KOPT-K1 (cell line): Measurements from ENCODE around the gene CABP4.
A peak's percentile ranks its signal among the peaks of the same experiment; 100 is the strongest.
"Not testable (repeated sequence)": the region's sequence is repeated elsewhere in the genome, so short reads cannot be mapped to it uniquely, and the experiment has no call there.

Experiments
- H3K27ac ChIP-seq: fragments of 200-600 bp; sonication (generic); 2 replicates; pipeline ENCODE4 v1.5.1; 2016; ENCODE audit warnings: antibody characterized with exemption, mild to moderate bottlenecking, low read depth, low read length; ENCODE audit not compliant: poor library complexity, severe bottlenecking
- H3K36me3 ChIP-seq: fragments of 200-600 bp; sonication (generic); 2 replicates; pipeline ENCODE4 v1.5.1; 2017; ENCODE audit warnings: antibody characterized with exemption, mild to moderate bottlenecking, low read length, moderate library complexity; ENCODE audit not compliant: insufficient read depth
- H3K9me3 ChIP-seq: fragments of 200-600 bp; sonication (generic); 2 replicates; pipeline ENCODE4 v1.5.1; 2017; ENCODE audit warnings: antibody characterized with exemption, low read length, mild to moderate bottlenecking; ENCODE audit not compliant: insufficient read depth, poor library complexity, severe bottlenecking

CABP4 gene

GRCh38 chr11:67415501-67416304 lies 39.5 kb upstream of the CABP4 start, which contains the start of gene CARNS1:
Gene CARNS1, plus strand, starts transcription at chr11:67415678. Its CDS starts 522 bp downstream, at chr11:67416200.
- 0 out of 2 replicates have a peak, but pooled peaks cover under 1% of the 10 kb centered on the region for H3K36me3 ChIP-seq
- H3K9me3 ChIP-seq = no peaks in the 10 kb centered on the region
- peak within 1 kb of the TSS; percentile 91 for H3K27ac ChIP-seq

GRCh38 chr11:67416416-67417335 lies 38.5 kb upstream of the CABP4 start:
- Histone ChIP-seq H3K9me3 (no peaks in the 10 kb centered on the region), H3K36me3 (no peaks in the 10 kb centered on the region), H3K27ac (peak overlapping the region; percentile 91)

- no peaks in the 10 kb centered on the region for H3K36me3 ChIP-seq
- peak overlapping the region; percentile 91 for H3K27ac ChIP-seq
- no peaks in the 10 kb centered on the region for H3K9me3 ChIP-seq
These were observed 37.7 kb upstream of the CABP4 start for GRCh38 chr11:67417425-67417824.

GRCh38 chr11:67418476-67419281 lies 36.5 kb upstream of the CABP4 start:
- H3K36me3 ChIP-seq = no peaks in the 10 kb centered on the region
- H3K27ac ChIP-seq = peak overlapping the region; percentile 91

GRCh38 chr11:67419325-67420049 lies 35.7 kb upstream of the CABP4 start:
- Histone ChIP-seq H3K9me3 (no peaks in the 10 kb centered on the region), H3K36me3 (no peaks in the 10 kb centered on the region), H3K27ac (peak overlapping the region; percentile 91)

More at GRCh38 chr11:67418476-67419281, 36.5 kb upstream of the CABP4 start:
- H3K9me3 ChIP-seq = no peaks in the 10 kb centered on the region

- no peaks in the 10 kb centered on the region for H3K9me3 ChIP-seq
- H3K27ac ChIP-seq = peak overlapping the region; percentile 91
- H3K36me3 ChIP-seq = no peaks in the 10 kb centered on the region
These were observed 35.0 kb upstream of the CABP4 start for GRCh38 chr11:67420147-67420645.

GRCh38 chr11:67420646-67421429 lies 34.3 kb upstream of the CABP4 start:
- Histone ChIP-seq H3K36me3 (no peaks in the 10 kb centered on the region), H3K9me3 (no peaks in the 10 kb centered on the region), H3K27ac (peak overlapping the region; percentile 91)

- Histone ChIP-seq H3K36me3 (no peaks in the 10 kb centered on the region), H3K27ac (peak overlapping the region; percentile 21), H3K9me3 (no peaks in the 10 kb centered on the region)
These were observed 33.6 kb upstream of the CABP4 start for GRCh38 chr11:67421430-67422031.

GRCh38 chr11:67422891-67423290 lies 32.3 kb upstream of the CABP4 start:
- no peaks in the 10 kb centered on the region for H3K36me3 ChIP-seq
- no peaks in the 10 kb centered on the region for H3K9me3 ChIP-seq
- peak overlapping the region; percentile 37 for H3K27ac ChIP-seq

- Histone ChIP-seq H3K9me3 (no peaks in the 10 kb centered on the region), H3K36me3 (no peaks in the 10 kb centered on the region), H3K27ac (peak overlapping the region; percentile 37)
These were observed 31.7 kb upstream of the CABP4 start for GRCh38 chr11:67423466-67423865.

GRCh38 chr11:67423891-67424613 lies 31.1 kb upstream of the CABP4 start:
- Histone ChIP-seq H3K9me3 (no peaks in the 10 kb centered on the region), H3K36me3 (no peaks in the 10 kb centered on the region), H3K27ac (no peak overlapping the region)

GRCh38 chr11:67427364-67427859 lies 27.7 kb upstream of the CABP4 start:
- Histone ChIP-seq H3K27ac (peak overlapping the region; percentile 83), H3K36me3 (peaks cover 29% of the 10 kb centered on the region)
- H3K9me3 ChIP-seq = not testable (repeated sequence)
